Right kidney (tissue), 1 donor: Measurements from ENCODE around the gene GIMAP5.

Experiments used
- DNase-seq: peaks from one replicate; pipeline ENCODE4 v3.0.0-alpha.2; 2016

GIMAP5 gene

DNA sequence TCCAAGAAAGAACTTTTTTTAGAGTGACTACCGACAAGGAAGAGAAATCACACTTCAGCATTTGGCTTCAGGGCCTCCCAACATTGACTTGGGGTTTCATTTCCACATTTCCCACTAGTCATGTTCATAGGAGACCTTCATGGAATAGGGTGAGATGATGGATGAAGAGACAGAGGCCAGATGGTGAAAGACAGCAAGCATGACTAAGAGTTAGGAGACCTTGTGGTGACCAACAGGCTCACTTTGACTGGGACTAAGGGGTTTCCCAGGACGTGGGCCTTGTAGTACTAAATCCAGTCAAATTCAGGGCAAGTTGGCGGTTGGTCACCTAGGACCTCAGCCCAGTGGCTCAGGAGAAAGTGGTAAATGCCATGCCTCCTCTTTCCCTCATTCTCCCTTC lies 3.0 kb upstream of the GIMAP5 start:
- DNase-seq = no peak

- no peak for DNase-seq
These were observed 1.4 kb upstream of the GIMAP5 start for GRCh38 chr7:150735596-150736358.

DNA sequence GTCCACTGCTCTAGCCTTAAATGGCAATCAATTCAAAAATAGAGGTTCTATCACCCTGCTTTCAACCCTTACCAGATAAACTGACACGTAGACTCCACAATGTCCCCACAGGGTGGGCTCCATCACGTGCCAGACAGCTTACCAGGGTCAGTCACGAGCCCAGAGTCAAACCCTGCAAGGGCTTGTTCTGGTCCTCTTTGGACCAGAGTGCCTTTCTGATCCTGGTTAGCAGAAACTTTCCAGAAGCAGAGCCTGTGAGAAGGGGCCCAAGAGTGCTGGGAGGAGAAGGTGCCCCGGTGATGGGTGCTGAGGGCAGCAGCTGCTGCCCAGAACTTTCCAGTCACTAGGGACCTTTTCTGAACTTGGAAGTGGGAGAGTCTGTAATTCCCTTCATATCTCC lies 354 bp upstream of the GIMAP5 start:
- no peak for DNase-seq

- DNase-seq = no peak
These were observed 874 bp downstream of the GIMAP5 start for GRCh38 chr7:150738092-150738491.

DNA sequence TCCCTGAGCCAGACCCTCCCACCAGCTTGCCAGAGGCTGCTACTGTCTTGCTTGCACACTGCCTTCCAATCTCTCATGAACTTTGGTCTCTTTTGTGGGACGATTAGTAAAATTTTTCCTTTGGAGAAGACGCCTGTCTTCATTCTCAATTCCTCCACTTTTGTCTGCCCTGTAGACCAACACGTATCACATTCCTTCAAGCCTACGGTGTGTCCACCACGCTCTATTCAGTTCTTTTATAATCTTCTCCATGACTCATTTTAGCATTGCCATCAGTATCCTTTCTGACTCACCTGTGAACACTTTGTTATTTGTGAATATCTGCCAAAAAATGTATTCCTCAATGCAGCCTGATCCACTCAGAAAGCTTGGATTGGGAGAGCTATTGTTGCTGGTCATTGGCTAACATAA lies 1.4 kb downstream of the GIMAP5 start:
- DNase-seq = no peak

DNA sequence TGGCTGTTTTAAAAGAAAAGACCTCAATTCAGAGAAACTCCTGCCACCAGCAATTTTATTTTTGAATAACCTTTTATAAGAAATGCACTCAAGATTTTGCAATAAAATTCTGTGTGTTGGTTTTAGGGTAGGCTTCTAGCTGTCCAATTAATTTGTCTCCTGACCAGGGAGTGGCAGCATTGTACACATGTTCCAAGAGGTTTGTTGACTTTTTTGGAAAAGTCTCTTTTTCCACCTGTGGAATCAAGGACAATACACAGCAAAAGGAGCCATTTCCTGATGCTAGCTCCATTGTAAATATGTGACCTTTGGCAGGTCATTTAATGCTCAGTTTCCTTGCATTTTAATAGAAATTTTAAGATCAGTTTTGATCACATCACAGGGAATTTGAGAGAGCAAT lies 1.8 kb downstream of the GIMAP5 start:
- no peak for DNase-seq

DNA sequence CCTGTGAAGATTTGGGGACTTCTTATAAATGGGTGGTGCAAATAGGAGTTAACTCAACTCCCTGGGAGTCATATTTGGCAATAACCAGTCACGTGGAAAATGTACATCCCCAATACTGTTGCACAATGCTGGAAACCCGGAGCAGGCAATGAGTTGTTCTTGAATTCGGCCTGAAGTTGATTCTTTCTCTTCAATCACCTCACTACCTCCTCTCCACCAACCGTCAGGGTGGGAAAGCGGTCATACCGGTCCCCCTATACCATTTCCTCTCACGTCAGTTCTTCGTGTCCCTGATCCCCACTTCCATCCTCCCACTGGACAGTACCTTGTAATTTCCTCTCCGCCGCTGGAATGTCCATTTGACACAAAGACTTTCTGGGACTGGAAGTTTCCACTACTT lies 2.8 kb downstream of the GIMAP5 start:
- DNase-seq = no peak

DNA sequence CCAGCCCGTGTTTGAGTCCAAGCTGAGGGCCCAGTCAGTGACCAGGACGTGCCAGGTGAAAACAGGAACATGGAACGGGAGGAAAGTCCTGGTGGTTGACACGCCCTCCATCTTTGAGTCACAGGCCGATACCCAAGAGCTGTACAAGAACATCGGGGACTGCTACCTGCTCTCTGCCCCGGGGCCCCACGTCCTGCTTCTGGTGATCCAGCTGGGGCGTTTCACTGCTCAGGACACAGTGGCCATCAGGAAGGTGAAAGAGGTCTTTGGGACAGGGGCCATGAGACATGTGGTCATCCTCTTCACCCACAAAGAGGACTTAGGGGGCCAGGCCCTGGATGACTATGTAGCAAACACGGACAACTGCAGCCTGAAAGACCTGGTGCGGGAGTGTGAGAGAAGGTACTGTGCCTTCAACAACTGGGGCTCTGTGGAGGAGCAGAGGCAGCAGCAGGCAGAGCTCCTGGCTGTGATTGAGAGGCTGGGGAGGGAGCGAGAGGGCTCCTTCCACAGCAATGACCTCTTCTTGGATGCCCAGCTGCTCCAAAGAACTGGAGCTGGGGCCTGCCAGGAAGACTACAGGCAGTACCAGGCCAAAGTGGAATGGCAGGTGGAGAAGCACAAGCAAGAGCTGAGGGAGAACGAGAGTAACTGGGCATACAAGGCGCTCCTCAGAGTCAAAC lies 5.2 kb downstream of the GIMAP5 start:
- no peak for DNase-seq

GRCh38 chr7:150744041-150744656 lies 6.9 kb downstream of the GIMAP5 start:
- DNase-seq = no peak

GRCh38 chr7:150745086-150745485 lies 7.9 kb downstream of the GIMAP5 start:
- no peak for DNase-seq

GRCh38 chr7:150745876-150746275 lies 8.7 kb downstream of the GIMAP5 start:
- DNase-seq = no peak

DNA sequence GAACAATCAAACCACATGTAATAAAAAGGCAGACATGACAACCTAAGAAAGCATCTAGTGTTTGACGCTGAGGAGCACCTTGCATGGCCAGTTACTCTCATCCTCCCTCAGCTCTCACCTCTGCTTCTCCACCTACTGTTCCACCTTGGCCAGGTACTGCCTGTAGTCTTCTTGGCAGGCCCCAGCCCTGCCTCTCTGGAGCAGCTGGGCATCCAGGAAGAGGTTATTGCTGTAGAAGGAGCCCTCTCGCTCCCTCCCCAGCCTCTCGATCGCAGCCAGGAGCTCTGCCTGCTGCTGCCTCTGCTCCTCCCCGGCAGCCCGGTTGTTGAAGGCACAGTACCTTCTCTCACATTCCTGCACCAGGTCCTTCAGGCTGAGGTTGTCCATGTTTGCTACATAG lies 9.7 kb downstream of the GIMAP5 start:
- no peak for DNase-seq

DNA sequence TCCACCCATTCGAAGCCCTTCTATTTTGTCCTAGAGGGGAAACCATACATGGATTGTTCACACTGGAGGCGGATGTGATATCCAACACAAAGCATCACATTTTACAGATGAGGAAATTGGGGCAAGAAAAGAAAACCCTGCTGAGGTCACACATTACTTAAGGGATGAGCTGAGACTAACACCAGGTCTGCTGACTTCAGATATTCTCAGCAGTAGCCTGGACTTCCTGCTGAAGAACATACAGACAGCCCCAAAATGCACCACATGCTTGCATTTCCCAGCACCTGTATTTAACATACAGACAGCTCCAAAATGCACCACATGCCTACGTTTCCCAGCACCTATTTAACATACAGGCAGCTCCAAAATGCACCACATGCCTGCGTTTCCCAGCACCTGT lies 11.2 kb downstream of the GIMAP5 start:
- DNase-seq = no peak

- no peak for DNase-seq
These were observed 14.5 kb downstream of the GIMAP5 start for GRCh38 chr7:150751702-150752101.

- DNase-seq = no peak
These were observed 16.0 kb downstream of the GIMAP5 start for GRCh38 chr7:150753239-150753638.

DNA sequence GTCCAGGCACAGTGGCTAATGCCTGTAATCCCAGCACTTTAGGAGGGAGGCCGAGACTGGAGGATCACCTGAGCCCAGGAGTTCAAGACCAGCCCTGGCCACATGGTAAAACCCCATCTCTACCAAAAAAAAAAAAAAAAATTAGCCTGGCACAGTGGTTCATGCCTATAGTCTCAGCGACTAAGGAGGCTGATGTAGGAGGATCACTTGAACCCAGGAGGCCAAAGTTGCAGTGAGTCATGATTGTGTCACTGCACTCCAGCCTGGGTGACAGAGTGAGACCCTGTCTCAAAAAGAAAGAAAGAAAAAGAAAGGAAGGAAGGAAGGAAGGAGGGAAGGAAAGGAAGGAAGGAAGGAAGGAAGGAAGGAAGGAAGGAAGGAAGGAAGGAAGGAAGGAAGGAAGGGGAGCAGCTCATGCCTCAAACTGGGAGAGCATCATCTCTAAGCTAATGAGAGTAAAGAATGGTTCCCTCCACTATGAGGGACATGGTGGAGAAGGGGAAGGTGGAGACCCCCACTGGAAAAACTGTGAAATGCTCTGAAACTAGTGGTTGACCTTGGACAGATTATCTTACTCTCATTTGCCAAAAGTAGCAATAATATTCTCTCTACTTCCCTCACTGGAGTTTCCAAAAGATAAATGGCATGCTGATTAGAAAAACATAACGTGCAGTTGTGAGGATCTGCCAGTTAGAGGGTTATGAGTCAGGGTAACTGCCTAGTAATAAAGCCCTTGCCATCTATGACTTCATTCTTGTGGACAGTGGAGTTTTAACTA lies 16.8 kb downstream of the GIMAP5 start:
- no peak for DNase-seq

DNA sequence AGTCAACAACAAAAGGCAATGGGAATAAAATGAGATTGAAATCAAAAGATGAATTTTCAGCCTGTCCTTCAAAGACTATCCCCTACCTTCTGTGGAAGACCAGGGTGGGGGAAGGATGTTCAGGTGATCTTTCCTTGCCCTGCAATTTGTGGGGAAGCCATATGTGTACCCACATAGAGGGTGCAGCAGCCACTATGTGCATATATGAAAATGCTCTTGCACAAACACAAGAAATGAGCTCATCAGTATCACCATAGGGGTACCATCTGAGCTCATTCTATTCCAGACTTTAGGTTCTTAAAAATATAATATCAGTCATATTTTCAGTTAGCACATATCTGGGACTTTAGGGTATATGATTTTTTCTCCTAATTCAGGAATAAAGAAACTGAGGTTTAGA lies 17.7 kb downstream of the GIMAP5 start:
- DNase-seq = no peak

DNA sequence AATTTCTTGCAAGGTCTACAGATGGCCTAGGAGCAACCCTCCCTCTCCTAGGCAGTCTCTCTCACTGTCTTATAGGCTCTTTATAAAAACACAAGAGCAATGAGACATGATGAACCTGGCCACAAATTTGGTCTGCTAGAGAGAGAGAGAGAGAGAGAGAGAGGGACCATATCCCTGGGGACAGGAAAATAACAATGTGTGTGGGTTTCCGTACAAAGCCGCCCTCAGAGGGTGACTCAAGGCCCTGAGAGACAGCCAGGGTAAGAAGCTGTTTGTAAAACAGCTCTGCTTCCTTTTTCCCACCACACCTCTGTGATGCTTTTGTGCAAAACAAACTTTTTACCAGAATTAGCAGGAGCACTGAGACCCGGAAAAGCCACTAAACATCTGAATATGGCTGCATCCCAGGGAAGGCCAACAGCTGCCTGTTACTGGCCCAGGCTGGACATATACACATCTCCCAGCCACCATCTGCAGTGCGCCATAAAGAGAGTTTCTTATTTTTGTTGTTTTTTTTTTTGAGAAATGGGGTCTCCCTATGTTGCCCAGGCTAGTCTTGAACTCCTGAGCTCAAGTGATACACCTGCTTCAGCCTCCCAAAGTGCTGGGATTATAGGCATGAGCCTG lies 18.4 kb downstream of the GIMAP5 start:
- DNase-seq = no peak

GRCh38 chr7:150756166-150756565 lies 18.9 kb downstream of the GIMAP5 start:
- DNase-seq = no peak

- no peak for DNase-seq
These were observed 19.6 kb downstream of the GIMAP5 start for GRCh38 chr7:150756858-150757257.

- DNase-seq = no peak
These were observed 22.3 kb downstream of the GIMAP5 start for GRCh38 chr7:150759479-150759878.

DNA sequence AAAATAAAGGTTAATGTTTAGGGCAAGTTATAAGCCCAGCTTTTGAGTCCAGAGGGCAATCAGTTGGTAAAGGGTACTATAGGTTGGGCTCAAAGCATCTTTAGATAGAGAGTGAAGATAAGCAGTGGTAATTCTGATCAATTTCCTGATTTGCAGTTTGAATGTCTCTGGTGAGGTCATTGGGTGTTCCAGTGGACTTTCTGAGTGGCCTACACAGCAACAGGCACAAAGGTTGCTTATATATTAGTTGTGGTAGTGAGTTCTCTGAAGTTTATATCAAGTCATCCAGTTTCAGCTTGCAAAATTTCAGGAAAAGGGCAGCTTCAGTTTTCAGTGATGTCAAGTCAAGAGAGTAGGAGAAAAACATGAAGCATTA lies 29.1 kb downstream of the GIMAP5 start:
- no peak for DNase-seq

DNA sequence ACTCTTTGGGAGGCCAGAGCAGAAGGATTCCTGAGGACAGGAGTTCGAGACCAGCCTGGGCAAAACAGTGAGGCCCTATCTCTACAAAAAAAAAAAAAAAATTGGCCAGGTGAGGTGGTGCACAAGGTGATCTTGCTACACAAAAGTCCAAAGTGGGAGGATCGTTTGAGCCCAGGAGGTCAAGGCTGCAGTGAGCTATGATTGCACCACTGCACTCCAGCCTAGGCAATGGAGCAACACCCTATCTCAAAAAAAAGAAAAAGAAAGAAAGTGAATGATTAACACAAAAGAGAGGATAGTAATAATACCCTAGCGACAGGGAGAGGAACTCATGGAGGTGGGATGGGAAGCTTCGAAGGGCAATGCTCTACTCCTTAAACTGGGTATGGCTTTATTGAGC lies 32.5 kb downstream of the GIMAP5 start:
- no peak for DNase-seq
